ENCODE results near the gene GLB1L. TPM values are rescaled to one million over a fixed set of nuclear protein-coding genes. Genes with fewer than 3 reads are reported as not detected.

GLB1L gene
- total RNA-seq, 1 donor from 2014 or later: 22.8 TPM

- Histone ChIP-seq H3K27me3 (no peaks in the 10 kb centered on the region), H3K4me1 (peaks cover 72% of the 10 kb centered on the region), H3K9me3 (no peaks in the 10 kb centered on the region), H3K4me3 (no peak overlapping the region), H3K36me3 (peaks cover 0 to 14% of the 10 kb centered on the region in 2 donors), H3K27ac (peak overlapping the region; percentile 94)
- TF ChIP-seq POLR2A (IDR thresholded peaks at IDR 0.05) (no peak), POLR2AphosphoS5 (IDR thresholded peaks at IDR 0.05; ENCODE audit: insufficient read depth in 1 of 2, low read depth in 1 of 2) (no peak)
- TF ChIP-seq, protein P1, sequence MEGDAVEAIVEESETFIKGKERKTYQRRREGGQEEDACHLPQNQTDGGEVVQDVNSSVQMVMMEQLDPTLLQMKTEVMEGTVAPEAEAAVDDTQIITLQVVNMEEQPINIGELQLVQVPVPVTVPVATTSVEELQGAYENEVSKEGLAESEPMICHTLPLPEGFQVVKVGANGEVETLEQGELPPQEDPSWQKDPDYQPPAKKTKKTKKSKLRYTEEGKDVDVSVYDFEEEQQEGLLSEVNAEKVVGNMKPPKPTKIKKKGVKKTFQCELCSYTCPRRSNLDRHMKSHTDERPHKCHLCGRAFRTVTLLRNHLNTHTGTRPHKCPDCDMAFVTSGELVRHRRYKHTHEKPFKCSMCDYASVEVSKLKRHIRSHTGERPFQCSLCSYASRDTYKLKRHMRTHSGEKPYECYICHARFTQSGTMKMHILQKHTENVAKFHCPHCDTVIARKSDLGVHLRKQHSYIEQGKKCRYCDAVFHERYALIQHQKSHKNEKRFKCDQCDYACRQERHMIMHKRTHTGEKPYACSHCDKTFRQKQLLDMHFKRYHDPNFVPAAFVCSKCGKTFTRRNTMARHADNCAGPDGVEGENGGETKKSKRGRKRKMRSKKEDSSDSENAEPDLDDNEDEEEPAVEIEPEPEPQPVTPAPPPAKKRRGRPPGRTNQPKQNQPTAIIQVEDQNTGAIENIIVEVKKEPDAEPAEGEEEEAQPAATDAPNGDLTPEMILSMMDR (IDR thresholded peaks at IDR 0.05): no peak
- intact Hi-C loops (cut with DNase I): no loop called here
- peak in 1 of 2 donors; percentile 83 for DNase-seq (ENCODE audit: extremely low spot score in 2 of 2)
These were observed 1.3 kb upstream of the GLB1L start for GRCh38 chr2:219246559-219246958.

DNA sequence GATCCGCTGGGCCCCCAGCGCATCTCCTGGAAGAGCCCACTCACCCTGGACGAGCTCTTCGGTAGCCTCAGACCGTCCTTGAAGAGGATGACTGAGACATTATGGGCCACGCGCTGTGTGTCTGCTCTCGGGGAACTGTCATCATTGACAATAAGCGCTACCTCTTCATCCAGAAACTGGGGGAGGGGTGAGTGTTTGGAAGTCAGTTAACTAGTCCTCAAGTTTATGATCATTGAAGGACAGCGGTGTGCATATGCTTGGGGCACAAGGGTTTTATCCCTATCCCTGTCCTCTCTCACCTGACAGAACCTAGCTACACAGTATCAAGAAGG lies 621 bp upstream of the GLB1L start:
- Histone ChIP-seq H3K27ac (peak overlapping the region; percentile 94), H3K36me3 (peaks cover 0 to 8% of the 10 kb centered on the region in 2 donors), H3K9me3 (no peaks in the 10 kb centered on the region), H3K4me1 (peaks cover 65% of the 10 kb centered on the region), H3K27me3 (no peaks in the 10 kb centered on the region), H3K4me3 (peak overlapping the region; percentile 60 to 88)
- intact Hi-C loops (cut with DNase I): no loop called here
- no peak for TF ChIP-seq POLR2AphosphoS5 (IDR thresholded peaks at IDR 0.05; ENCODE audit: insufficient read depth in 1 of 2, low read depth in 1 of 2)
- DNase-seq (ENCODE audit: extremely low spot score in 2 of 2): no peak

DNA sequence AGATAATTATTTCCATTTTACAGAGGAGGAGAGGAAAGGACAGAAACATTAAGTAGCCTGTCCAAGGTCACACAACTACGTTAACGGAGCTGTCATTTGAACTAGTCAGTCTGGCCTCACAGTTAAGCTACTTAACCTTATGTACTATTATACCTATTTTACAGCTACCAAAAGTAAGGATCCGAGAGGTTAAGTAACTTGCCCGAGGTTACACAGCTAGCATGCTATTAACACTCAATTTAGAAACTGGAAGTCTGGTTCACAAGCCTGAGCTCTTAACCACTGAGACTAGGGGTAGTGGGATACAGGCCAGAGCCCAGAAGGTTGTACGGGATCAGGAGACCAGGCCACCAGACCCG lies 476 bp downstream of the GLB1L start:
- no peak for DNase-seq (ENCODE audit: extremely low spot score in 2 of 2)
- TF ChIP-seq POLR2A (IDR thresholded peaks at IDR 0.05): no peak
- no peak for TF ChIP-seq POLR2AphosphoS5 (IDR thresholded peaks at IDR 0.05; ENCODE audit: insufficient read depth in 1 of 2, low read depth in 1 of 2)
- TF ChIP-seq, protein P1 (IDR thresholded peaks at IDR 0.05): no peak
- Histone ChIP-seq H3K4me1 (peaks cover 54% of the 10 kb centered on the region), H3K9me3 (no peaks in the 10 kb centered on the region), H3K27me3 (no peaks in the 10 kb centered on the region), H3K27ac (peak overlapping the region; percentile 94), H3K36me3 (no peaks in the 10 kb centered on the region), H3K4me3 (peak overlapping the region; percentile 60 to 88)
- intact Hi-C loops (cut with DNase I): no loop called here

DNA sequence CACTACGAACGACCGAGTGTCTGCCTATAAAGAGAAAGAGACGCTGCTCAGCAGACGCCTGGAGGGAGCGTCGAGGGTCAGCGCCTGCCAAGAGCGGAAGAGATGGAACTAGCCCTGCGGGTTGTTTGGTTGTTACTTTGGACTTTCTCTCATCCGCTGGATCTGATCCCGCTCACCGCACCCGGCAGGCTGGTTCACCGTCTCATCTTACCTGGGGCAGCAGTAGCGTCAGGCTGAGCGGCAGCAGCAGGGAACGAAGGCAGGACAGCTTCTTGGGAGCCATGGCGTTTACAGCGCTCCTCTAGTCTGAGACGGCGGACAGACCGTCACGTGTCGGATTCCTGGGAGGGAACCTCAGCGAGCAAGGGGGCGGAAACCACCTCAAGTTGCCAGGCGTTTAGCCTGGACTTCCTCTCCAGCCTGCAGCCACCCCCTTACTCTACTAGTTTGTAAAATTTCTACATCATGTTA lies 1.9 kb downstream of the GLB1L start:
- TF ChIP-seq, protein P1 (IDR thresholded peaks at IDR 0.05): no peak
- TF ChIP-seq POLR2AphosphoS5 (IDR thresholded peaks at IDR 0.05; ENCODE audit: insufficient read depth in 1 of 2, low read depth in 1 of 2) (peak in 1 of 2 donors; percentile 71), POLR2A (IDR thresholded peaks at IDR 0.05) (no peak)
- Histone ChIP-seq H3K36me3 (peaks cover 0 to 3% of the 10 kb centered on the region in 2 donors), H3K27me3 (no peaks in the 10 kb centered on the region), H3K4me1 (peaks cover 39% of the 10 kb centered on the region), H3K4me3 (peak overlapping the region; percentile 24 to 28), H3K9me3 (no peaks in the 10 kb centered on the region), H3K27ac (peak overlapping the region; percentile 12)
- intact Hi-C loops (cut with DNase I): no loop called here
- peak in 1 of 2 donors; percentile 87 for DNase-seq (ENCODE audit: extremely low spot score in 2 of 2)

- peaks cover 0 to 69% of the 10 kb centered on the region in 2 donors for H3K36me3 ChIP-seq
- peaks cover 26% of the 10 kb centered on the region for H3K4me1 ChIP-seq
- H3K9me3 ChIP-seq: no peaks in the 10 kb centered on the region
- DNase-seq (ENCODE audit: extremely low spot score in 2 of 2): no peak
- intact Hi-C loops (cut with DNase I): no loop called here
- TF ChIP-seq POLR2AphosphoS5 (IDR thresholded peaks at IDR 0.05; ENCODE audit: insufficient read depth in 1 of 2, low read depth in 1 of 2) (no peak), POLR2A (IDR thresholded peaks at IDR 0.05) (no peak)
- TF ChIP-seq, protein P1 (IDR thresholded peaks at IDR 0.05): no peak
- no peak overlapping the region for H3K27ac ChIP-seq
- H3K27me3 ChIP-seq: no peaks in the 10 kb centered on the region
- no peak overlapping the region for H3K4me3 ChIP-seq
These were observed 10.9 kb downstream of the GLB1L start for GRCh38 chr2:219234331-219234730.

Measured in vagina (tissue), 2 donors.